ENCODE data around the gene RNF40.
"Not testable (repeated sequence)": the region's sequence is repeated elsewhere in the genome, so short reads cannot be mapped to it uniquely, and the experiment has no call there.

RNF40 gene

DNA sequence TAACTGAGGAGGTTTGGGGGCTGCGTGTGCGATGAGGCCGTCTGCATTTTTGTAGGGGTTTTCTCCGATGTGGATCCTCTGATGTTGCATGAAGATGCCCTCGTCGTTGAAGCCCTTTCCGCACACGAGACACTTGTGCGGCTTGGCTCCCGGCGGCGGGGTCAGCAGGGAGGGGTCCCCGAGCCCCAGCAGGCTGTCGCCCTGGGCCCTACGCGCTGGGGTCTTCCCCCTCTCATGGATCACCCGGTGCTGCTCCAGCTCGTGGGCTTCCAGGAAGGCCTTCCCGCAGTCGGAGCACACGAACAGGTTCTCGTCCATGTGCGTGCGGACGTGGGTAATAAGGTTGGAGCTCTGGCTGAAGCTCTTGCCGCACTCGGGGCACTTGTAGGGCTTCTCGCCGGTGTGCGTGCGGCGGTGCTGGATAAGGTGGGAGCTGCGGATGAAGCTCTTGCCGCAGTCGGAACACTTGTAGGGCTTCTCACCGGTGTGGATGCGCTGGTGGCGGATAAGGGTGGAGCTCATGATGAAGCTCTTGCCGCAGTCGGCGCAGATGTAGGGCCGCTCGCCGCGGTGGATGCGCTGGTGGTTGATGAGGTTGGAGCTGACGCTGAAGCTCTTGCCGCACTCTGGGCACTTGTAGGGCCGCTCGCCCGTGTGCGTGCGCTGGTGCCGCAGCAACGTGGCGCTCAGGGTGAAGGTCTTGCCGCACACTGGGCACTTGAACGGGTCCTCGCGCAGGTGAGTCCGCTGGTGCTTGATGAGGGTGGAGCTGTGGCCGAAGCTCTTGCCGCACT lies 20.6 kb downstream of the RNF40 start:
- no peak for DNase-seq (ENCODE audit: low read depth in 3 of 3)

DNA sequence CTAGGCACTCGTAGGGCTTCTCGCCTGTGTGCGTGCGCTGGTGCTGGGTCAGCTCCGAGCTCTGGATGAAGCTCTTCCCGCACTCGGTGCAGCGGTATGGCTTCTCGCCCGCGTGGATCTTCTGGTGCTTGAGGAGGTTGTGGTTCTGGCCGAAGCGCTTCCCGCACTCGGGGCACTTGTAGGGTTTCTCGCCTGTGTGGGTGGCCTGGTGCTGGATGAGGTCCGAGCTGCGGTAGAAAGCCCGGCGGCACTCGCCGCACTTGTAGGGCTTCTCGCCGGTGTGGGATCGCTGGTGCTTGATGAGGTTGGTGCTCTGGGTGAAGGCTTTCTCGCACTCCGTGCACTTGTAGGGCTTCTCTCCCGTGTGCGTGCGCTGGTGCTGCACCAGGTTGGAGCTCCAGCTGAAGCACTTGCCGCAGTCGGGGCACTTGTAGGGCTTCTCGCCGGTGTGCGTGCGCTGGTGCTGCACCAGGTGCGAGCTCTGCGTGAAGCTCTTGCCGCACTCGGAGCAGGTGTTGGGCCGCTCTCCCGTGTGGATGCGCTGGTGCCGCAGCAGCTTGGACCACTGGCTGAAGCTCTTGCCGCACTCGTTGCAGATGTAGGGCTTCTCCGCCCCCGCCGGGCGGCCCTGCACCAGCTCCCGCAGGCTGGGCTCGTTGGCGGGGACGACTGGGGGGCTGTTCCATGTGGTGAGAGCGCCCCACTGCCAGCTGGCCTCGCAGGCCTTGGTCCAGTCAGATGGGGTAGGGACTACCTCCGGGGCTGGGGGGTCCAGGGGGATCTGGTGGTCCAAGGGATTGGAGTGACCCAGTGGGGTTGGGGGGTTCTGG lies 21.4 kb downstream of the RNF40 start:
- no peak for DNase-seq (ENCODE audit: low read depth in 3 of 3)

GRCh38 chr16:30784215-30784614 lies 22.1 kb downstream of the RNF40 start:
- no peak for DNase-seq (ENCODE audit: low read depth in 3 of 3)

DNA sequence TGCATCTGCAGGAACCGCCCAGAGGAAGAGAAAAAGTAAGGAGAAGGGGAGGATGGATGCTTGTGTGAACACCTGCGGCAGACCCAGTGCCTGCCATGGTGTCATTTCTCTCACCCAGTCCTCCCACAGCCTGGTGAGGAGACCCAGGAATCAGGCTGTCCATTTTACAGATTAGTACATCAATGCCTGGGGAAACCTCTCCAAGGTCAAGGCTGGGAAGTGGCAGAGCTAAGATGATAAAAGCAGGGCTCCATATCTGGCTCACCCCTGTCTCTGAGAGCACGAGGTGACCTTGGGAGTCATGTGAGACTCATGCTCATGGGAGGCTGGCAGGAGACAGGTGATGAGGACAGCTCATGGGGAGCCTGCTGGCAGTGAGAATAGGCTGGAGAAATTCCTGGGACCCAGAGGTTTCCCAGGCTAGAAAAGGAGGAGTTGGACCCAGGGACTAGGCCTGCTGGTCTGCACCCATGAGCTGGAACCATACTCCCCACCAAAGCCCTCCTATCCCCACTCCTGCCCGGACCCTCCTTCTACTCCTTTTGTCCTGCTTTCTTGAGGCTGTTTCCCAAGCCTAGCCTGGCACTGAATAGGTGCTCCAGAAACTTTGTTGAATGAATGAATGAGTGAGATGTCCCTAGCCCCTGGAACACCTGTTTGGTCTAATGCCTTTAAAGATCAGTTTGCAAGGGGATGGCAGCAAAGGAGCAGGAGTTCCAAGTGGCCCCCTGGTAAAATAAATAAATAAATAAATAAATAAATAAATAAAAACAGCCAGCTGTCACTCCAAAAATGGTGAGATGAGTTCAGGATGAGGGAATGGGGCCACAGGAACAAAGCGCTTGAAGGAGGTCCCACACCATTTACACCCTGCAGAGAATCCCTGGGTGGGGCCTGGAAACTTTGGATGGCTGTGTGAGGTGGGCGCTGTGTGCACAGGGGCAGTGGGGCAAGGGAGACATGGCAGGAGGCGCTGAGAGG lies 23.3 kb downstream of the RNF40 start:
- no peak for DNase-seq (ENCODE audit: low read depth in 3 of 3)

DNA sequence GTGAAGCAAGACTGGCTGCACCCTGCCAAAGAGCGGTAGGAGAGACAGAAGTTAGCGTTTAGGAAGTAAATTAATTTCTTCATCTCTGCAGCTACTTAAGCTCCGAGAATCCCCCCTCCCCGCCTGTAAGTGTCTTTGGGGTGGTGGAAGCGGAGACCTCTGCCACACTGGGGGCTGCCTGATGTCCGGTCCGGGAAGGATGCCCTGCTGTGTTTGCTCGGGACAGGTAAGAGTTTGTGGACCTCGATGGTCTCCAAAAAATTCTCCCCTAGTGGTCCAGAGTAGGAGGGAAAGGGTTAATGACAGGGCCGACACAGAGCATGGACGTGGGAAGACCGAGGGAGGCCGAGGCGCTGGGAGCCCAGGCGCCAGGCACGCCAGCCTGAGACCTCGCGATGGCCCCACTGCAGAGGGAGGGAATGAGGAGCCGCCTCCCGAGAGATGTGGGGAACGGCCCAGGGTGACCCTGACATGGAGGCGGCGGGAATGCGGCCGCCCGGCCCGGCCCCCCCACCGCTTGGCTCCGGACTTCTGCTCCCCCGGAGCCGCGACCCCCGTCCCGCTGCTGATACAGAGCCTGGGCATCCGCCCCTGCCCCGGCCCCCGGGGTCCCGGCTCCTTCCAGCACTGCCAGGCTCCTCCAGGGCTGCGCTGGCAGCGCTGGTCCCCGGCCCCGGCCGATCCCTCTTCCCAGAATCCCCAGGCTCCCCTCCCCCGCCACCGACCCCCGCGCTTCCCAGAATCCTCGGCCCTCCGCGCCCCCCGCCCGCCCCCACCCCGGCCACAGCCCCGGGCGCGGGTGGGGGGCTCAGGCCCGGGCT lies 24.2 kb downstream of the RNF40 start:
- DNase-seq (ENCODE audit: low read depth in 3 of 3), result no peak

DNA sequence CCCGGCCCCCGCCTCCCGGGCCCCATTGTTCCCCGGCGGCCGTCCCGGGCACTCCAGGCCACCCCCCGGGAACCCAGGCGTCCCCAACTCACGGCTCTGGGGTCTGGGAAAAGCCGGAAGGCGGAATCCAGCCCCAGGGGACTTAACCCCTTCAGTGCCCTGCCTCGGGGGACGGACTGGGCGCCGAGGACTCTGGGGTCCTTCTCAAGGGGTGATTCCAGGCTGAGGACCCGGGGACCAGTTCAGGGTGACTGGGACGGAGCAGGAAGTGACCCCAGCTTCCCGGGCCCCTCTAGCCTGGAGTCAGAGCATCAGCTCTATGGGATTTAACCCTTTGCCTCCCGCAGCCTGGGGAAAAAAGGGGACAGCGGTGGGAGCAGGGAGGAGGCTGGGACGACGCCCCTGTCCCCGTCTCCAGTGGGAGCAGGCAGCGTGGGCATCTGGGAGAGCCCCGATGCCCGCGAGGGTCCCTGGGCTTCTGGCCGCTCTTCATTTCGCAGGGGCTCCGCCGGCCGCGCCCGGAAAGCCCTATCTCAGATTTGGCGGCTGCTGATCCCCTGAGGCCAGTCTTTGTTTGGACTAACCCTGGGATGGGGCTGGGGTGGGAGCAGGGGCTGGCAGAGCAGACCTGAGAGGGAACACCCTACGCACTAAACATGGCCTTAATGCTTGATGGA lies 25.0 kb downstream of the RNF40 start, which contains the start of gene ZNF629:
ZNF629 (minus strand) TSS at position 270 of the 677 bp plus-strand sequence. CDS start 2,723 bp downstream, outside the sequence.
- DNase-seq (ENCODE audit: low read depth in 3 of 3), result peak in 2 of 3 experiments; percentile 19 to 38

- DNase-seq (ENCODE audit: low read depth in 3 of 3), result no peak
These were observed 25.7 kb downstream of the RNF40 start for GRCh38 chr16:30787613-30788378.

GRCh38 chr16:30793508-30794069 lies 31.5 kb downstream of the RNF40 start:
- no peak for DNase-seq (ENCODE audit: low read depth in 3 of 3)

- no peak for DNase-seq (ENCODE audit: low read depth in 3 of 3)
These were observed 32.5 kb downstream of the RNF40 start for GRCh38 chr16:30794634-30795033.

GRCh38 chr16:30797670-30798309 lies 35.7 kb downstream of the RNF40 start:
- no peak for DNase-seq (ENCODE audit: low read depth in 3 of 3)

DNA sequence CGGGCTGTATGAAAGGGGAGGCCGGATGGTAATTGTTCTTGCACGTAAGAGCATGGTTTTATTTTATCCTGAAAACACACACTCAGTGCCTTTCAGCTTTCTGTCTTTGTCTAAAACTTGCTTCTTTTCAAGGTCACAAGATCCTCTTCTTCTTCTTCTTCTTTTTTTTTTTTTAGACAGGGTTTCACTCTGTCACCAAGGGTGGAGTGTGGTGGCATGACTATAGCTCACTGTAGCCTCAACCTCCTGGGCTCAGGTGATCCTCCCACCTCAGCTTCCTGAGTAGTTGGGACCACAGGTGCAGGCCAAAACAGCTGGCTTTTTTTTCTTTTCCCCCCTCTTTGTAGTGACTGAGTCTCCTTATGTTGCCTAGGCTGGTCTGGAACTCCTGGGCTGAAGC lies 40.8 kb downstream of the RNF40 start:
- DNase-seq (ENCODE audit: low read depth in 3 of 3), result no peak

GRCh38 chr16:30805056-30805369 lies 42.9 kb downstream of the RNF40 start:
- DNase-seq (ENCODE audit: low read depth in 3 of 3), result no peak

GRCh38 chr16:30805370-30806169 lies 43.4 kb downstream of the RNF40 start:
- DNase-seq (ENCODE audit: low read depth in 3 of 3), result peak; percentile 19 to 53 (median 22)

- DNase-seq (ENCODE audit: low read depth in 3 of 3), result no peak
These were observed 46.0 kb downstream of the RNF40 start for GRCh38 chr16:30808146-30808545.

DNA sequence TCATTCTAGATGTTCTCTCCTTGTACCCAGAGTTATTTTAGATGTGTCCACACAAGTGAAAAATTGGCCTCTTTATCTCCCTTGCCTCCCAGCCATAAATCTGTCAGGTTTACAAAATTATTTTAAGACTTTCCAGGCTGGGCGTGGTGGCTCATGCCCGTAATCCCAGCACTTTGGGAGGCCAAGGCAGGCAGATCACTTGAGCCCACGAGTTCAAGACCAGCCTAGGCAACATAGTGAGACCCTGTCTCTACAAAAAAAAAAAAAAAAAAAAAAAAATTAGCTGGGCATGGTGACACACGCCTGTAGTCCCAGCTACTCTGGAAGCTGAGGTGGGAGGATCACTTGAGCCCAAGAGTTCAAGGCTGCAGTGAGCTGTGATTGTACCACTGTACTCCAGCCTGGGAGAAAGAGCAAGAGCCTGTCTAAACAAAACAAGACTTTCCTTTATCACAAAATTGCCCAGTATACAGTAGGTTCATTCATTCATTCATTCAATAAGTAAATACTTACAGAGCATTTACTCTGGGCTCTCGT lies 46.8 kb downstream of the RNF40 start:
- not testable (repeated sequence) for DNase-seq (ENCODE audit: low read depth in 3 of 3)

- DNase-seq (ENCODE audit: low read depth in 3 of 3), result not testable (repeated sequence)
These were observed 47.6 kb downstream of the RNF40 start for GRCh38 chr16:30809675-30810074.

GRCh38 chr16:30813821-30814189 lies 51.7 kb downstream of the RNF40 start:
- DNase-seq (ENCODE audit: low read depth in 3 of 3), result no peak

DNA sequence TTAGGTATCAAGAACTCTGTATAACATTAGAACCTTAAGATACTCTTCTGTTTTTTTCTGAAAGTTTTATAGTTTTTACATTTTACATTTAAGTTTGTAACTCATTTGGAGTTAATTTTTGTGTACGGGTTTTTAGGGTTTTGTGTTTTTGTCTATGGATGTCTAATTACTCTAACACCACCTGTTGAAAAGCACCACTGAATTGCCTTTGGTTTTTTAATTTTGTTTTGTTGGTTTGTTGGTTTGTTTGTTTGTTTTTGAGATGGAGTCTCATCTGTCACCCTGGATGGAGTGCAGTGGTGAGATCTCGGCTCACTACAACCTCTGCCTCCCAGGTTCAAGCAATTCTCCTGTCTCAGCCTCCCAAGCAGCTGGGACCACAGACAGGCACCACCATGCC lies 54.6 kb downstream of the RNF40 start:
- no peak for DNase-seq (ENCODE audit: low read depth in 3 of 3)

Data from stimulated activated CD4-positive, alpha-beta T cell treated with anti-CD3 and anti-CD28 coated beads, TNF-alpha, amount 100 ng/mL, for 24 hours (primary cell).